ENCODE results near the gene ABITRAM.

DNA sequence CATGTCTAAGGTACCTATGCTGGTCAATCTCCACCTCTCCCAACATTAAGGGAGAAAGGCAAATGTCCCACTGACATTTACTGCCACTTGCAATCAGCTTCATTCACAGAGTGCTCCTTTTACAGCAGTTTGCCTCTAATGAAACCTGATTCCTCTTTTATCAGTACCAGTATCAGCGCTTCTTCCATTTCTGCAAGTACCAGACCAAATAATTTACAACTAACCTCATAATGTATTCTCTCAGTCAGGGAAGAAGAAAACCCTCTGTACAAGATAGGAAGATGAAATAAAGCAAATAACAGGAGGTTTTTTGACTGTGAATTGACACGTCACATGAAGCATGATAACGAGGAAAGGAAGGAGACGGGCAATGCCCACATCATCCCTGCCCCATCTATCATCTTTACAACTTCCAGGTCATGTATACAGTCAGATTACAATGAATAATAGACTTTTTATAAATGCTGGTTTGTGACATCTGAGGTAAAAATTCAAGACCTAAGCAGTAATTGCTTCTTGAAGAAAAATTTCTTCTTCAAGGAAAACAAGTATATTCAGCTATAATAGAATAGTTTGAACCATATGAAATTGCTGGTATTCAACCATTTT is 21.9 kb downstream of the ABITRAM start:
- TF ChIP-seq EZH2 (IDR thresholded peaks at IDR 0.05) (no peak), ELF1 (IDR thresholded peaks at IDR 0.05; ENCODE audit: borderline replicate concordance, low read depth) (no peak), CEBPB (IDR thresholded peaks at IDR 0.05; ENCODE audit: low read depth) (no peak)
- TF ChIP-seq, protein P1, sequence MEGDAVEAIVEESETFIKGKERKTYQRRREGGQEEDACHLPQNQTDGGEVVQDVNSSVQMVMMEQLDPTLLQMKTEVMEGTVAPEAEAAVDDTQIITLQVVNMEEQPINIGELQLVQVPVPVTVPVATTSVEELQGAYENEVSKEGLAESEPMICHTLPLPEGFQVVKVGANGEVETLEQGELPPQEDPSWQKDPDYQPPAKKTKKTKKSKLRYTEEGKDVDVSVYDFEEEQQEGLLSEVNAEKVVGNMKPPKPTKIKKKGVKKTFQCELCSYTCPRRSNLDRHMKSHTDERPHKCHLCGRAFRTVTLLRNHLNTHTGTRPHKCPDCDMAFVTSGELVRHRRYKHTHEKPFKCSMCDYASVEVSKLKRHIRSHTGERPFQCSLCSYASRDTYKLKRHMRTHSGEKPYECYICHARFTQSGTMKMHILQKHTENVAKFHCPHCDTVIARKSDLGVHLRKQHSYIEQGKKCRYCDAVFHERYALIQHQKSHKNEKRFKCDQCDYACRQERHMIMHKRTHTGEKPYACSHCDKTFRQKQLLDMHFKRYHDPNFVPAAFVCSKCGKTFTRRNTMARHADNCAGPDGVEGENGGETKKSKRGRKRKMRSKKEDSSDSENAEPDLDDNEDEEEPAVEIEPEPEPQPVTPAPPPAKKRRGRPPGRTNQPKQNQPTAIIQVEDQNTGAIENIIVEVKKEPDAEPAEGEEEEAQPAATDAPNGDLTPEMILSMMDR (IDR thresholded peaks at IDR 0.05 in 2 of 3, conservative IDR thresholded peaks at IDR 0.05 in 1 of 3; ENCODE audit: borderline replicate concordance in 1 of 3, insufficient read depth in 1 of 3, low read depth in 2 of 3, low read length in 2 of 3), result no peak

Measured in HCT116 (cell line).